SK-N-MC (cell line): ENCODE measurements around the gene PAGR1.
"Not testable (repeated sequence)": the region's sequence is repeated elsewhere in the genome, so short reads cannot be mapped to it uniquely, and the experiment has no call there.

Source experiments
- DNase-seq: peaks from one replicate; pipeline ENCODE4 v3.0.0-alpha.2; 2011; ENCODE audit warnings: low read depth, low spot score
- H3K27ac ChIP-seq: fragments of 200-600 bp; sonication (generic); 2 replicates; pipeline ENCODE4 v1.5.1; 2016; ENCODE audit warnings: mixed run types
- H3K36me3 ChIP-seq: fragments of 200-600 bp; sonication (generic); 2 replicates; pipeline ENCODE4 v1.6.1; 2017; ENCODE audit warnings: antibody characterized with exemption, low read length, mixed read lengths; ENCODE audit not compliant: insufficient read depth
- H3K4me3 ChIP-seq: fragments of 200-600 bp; sonication (generic); 2 replicates; pipeline ENCODE4 v1.5.1; 2016
- H3K9ac ChIP-seq: fragments of 200-600 bp; sonication (generic); 2 replicates; pipeline ENCODE4 v1.8.0; 2017; ENCODE audit warnings: mixed run types, mixed read lengths; ENCODE audit not compliant: insufficient read length
- H3K9me3 ChIP-seq: fragments of 200-600 bp; sonication (generic); 2 replicates; pipeline ENCODE4 v1.6.1; 2017; ENCODE audit warnings: low read depth, mild to moderate bottlenecking, antibody characterized with exemption, low read length, moderate library complexity, mixed read lengths
- EZH2 ChIP-seq: fragments of 200-600 bp; sonication (generic); IDR thresholded peaks from one replicate; pipeline ENCODE4 v1.6.1; 2017; ENCODE audit warnings: antibody characterized with exemption
- FOXP2 ChIP-seq: optimal IDR thresholded peaks from 2 replicates; pipeline ENCODE3; 2011; ENCODE audit warnings: mild to moderate bottlenecking, moderate library complexity; ENCODE audit not compliant: insufficient read depth; ENCODE audit errors: extremely low read length, control extremely low read depth
- POLR2AphosphoS5 ChIP-seq: IDR thresholded peaks from 2 replicates; pipeline ENCODE4 v1.6.1; 2012; ENCODE audit warnings: mild to moderate bottlenecking, low read depth, low read length, borderline replicate concordance

The PAGR1 gene

GRCh38 chr16:29825145-29826044 lies 9.4 kb downstream of the PAGR1 start:
- 0 out of 2 replicates have a peak, but pooled peaks cover 2% of the 10 kb centered on the region for H3K36me3 ChIP-seq
- no peak overlapping the region for H3K27ac ChIP-seq
- H3K9me3 ChIP-seq = no peaks in the 10 kb centered on the region
- no peak overlapping the region for H3K4me3 ChIP-seq
- H3K9ac ChIP-seq = no peak overlapping the region
- TF ChIP-seq FOXP2 = no peak
- TF ChIP-seq EZH2 = no peak
- no peak for TF ChIP-seq POLR2AphosphoS5
- no peak for DNase-seq

- H3K9ac ChIP-seq = no peak overlapping the region
- no peak overlapping the region for H3K4me3 ChIP-seq
- TF ChIP-seq POLR2AphosphoS5 (no peak), FOXP2 (no peak), EZH2 (no peak)
- H3K36me3 ChIP-seq = no peaks in the 10 kb centered on the region
- no peak overlapping the region for H3K27ac ChIP-seq
- DNase-seq = no peak
- H3K9me3 ChIP-seq = no peaks in the 10 kb centered on the region
Measured at GRCh38 chr16:29826342-29826695, 10.4 kb downstream of the PAGR1 start.

- Histone ChIP-seq H3K36me3 (no peaks in the 10 kb centered on the region), H3K4me3 (no peak overlapping the region), H3K27ac (no peak overlapping the region), H3K9ac (no peak overlapping the region), H3K9me3 (no peaks in the 10 kb centered on the region)
- TF ChIP-seq POLR2AphosphoS5 = no peak
- no peak for DNase-seq
Measured at GRCh38 chr16:29830774-29831173, 14.8 kb downstream of the PAGR1 start.

GRCh38 chr16:29831490-29831889 lies 15.5 kb downstream of the PAGR1 start:
- TF ChIP-seq POLR2AphosphoS5 (no peak), EZH2 (no peak), FOXP2 (no peak)
- DNase-seq = no peak
- H3K9ac ChIP-seq = no peak overlapping the region

GRCh38 chr16:29833219-29833618 lies 17.3 kb downstream of the PAGR1 start:
- not testable (repeated sequence) for DNase-seq, H3K27ac ChIP-seq, H3K36me3 ChIP-seq, H3K9ac ChIP-seq, H3K4me3 ChIP-seq, H3K9me3 ChIP-seq

More at GRCh38 chr16:29831490-29831889, 15.5 kb downstream of the PAGR1 start:
- no peak overlapping the region for H3K27ac ChIP-seq
- H3K4me3 ChIP-seq = no peak overlapping the region
- H3K36me3 ChIP-seq = no peaks in the 10 kb centered on the region
- no peaks in the 10 kb centered on the region for H3K9me3 ChIP-seq

GRCh38 chr16:29834079-29834478 lies 18.1 kb downstream of the PAGR1 start:
- Histone ChIP-seq H3K27ac (no peak overlapping the region), H3K9ac (no peak overlapping the region), H3K36me3 (no peaks in the 10 kb centered on the region), H3K4me3 (no peak overlapping the region), H3K9me3 (no peaks in the 10 kb centered on the region)
- TF ChIP-seq POLR2AphosphoS5 (no peak), EZH2 (no peak), FOXP2 (no peak)
- DNase-seq = no peak

- no peaks in the 10 kb centered on the region for H3K9me3 ChIP-seq
- no peak overlapping the region for H3K4me3 ChIP-seq
- H3K9ac ChIP-seq = no peak overlapping the region
- TF ChIP-seq POLR2AphosphoS5 (no peak), FOXP2 (no peak), EZH2 (no peak)
- DNase-seq = no peak
- H3K27ac ChIP-seq = no peak overlapping the region
- no peaks in the 10 kb centered on the region for H3K36me3 ChIP-seq
Measured at GRCh38 chr16:29835926-29836325, 20.0 kb downstream of the PAGR1 start.

GRCh38 chr16:29836623-29837022 lies 20.7 kb downstream of the PAGR1 start:
- no peak for TF ChIP-seq FOXP2
- TF ChIP-seq EZH2 = no peak
- TF ChIP-seq POLR2AphosphoS5 = no peak
- no peak overlapping the region for H3K9ac ChIP-seq
- DNase-seq = no peak
- H3K36me3 ChIP-seq = no peaks in the 10 kb centered on the region
- no peak overlapping the region for H3K4me3 ChIP-seq
- H3K27ac ChIP-seq = no peak overlapping the region
- no peaks in the 10 kb centered on the region for H3K9me3 ChIP-seq

GRCh38 chr16:29837841-29838240 lies 21.9 kb downstream of the PAGR1 start:
- Histone ChIP-seq H3K9me3 (no peaks in the 10 kb centered on the region), H3K4me3 (no peak overlapping the region), H3K9ac (no peak overlapping the region), H3K36me3 (no peaks in the 10 kb centered on the region), H3K27ac (no peak overlapping the region)
- TF ChIP-seq EZH2 = no peak
- TF ChIP-seq POLR2AphosphoS5 = no peak
- no peak for TF ChIP-seq FOXP2
- DNase-seq = no peak
